Stomach (tissue), 9 donors: ENCODE results near the gene PCBD2. TPM values are rescaled to one million over a fixed set of nuclear protein-coding genes. Genes with fewer than 3 reads are reported as not detected.
A peak's percentile ranks its signal among the peaks of the same experiment; 100 is the strongest.

ENCODE experiments used
- DNase-seq, 2 donors: peaks; one replicate each; pipeline versions ENCODE4 v3.0.0 to v3.0.0-alpha.2; 2013 to 2019
- H3K27ac ChIP-seq, 5 donors: fragments of 200-600 bp in 4 of 5; sonication (generic) in 4 of 5; one replicate each; pipeline ENCODE4 v1.5.1; 2013 to 2019; ENCODE audit warnings: mild to moderate bottlenecking in 1 of 5, moderate library complexity in 1 of 5
- H3K27me3 ChIP-seq, 3 donors: fragments of 200-600 bp; sonication (generic); one replicate each; pipeline ENCODE4 v1.5.1; 2017 to 2019; ENCODE audit warnings: mixed run types in 1 of 3
- H3K36me3 ChIP-seq, 4 donors: fragments of 200-600 bp; sonication (generic); 1 replicate in 3 of 4; 2 replicates in 1 of 4; pipeline ENCODE4 v1.5.1; 2016 to 2019
- H3K4me1 ChIP-seq, 4 donors: fragments of 200-600 bp; sonication (generic); one replicate each; pipeline ENCODE4 v1.5.1; 2016 to 2019
- H3K4me3 ChIP-seq, 4 donors: fragments of 200-600 bp; sonication (generic) in 3 of 4; one replicate each; pipeline ENCODE4 v1.5.1; 2016 to 2019; ENCODE audit warnings: mild to moderate bottlenecking in 1 of 4
- H3K9me3 ChIP-seq, 4 donors: fragments of 200-600 bp; sonication (generic); one replicate each; pipeline ENCODE4 v1.5.1; 2016 to 2019
- EP300 ChIP-seq: sonication (generic); formaldehyde crosslinking; IDR thresholded peaks from one replicate; pipeline ENCODE4 v1.6.1; 2017; ENCODE audit warnings: antibody characterized with exemption
- POLR2A ChIP-seq, 4 donors: fragments of 450-650 bp; IDR thresholded peaks; one replicate each; pipeline ENCODE4 v1.6.1; 2016; ENCODE audit warnings: antibody characterized with exemption in 4 of 4, control low read depth in 2 of 4, mild to moderate bottlenecking in 1 of 4, moderate library complexity in 1 of 4
- POLR2AphosphoS5 ChIP-seq, 3 donors: sonication (generic); formaldehyde crosslinking; IDR thresholded peaks; one replicate each; pipeline ENCODE4 v1.6.1; 2016; ENCODE audit warnings: antibody characterized with exemption in 3 of 3
- WGBS, 5 donors: extraction: QIAGEN DNeasy Blood & Tissue Kit in 3 of 5; methylation state at CpG; one replicate each; pipeline versions ENCODE4 v1.1.5 to v1.1.7; 2013 to 2018; 5-methylcytosine and 5-hydroxymethylcytosine counted together
- intact Hi-C: fragments of 100-400 bp; cut with DNase I; formaldehyde crosslinking; loops from one replicate; pipeline ENCODE4 v1.15.1; 2023; ENCODE audit warnings: low total_unique reads
- polyA plus RNA-seq, 3 donors: library from polyadenylated mRNA; stranded (reverse); fragments of 200-250 nt; gene quantifications; one replicate each; pipeline ENCODE4 v1.2.3, GENCODE V29; 2013
- total RNA-seq, 5 donors: library from RNA; depleted of rRNA; stranded (reverse); fragments of >200 nt; gene quantifications; one replicate each; pipeline versions ENCODE4 v1.1.0 to v1.2.3, GENCODE V29; 2014 to 2016
- TF ChIP-seq, protein P1 (sequence below), 7 experiments: fragments of 450-650 bp in 4 of 7; fragments of 200-600 bp in 3 of 7; sonication (generic) in 3 of 7; IDR thresholded peaks; one replicate each; pipeline ENCODE4 v1.5.1; 2016 to 2019; ENCODE audit warnings: antibody characterized with exemption in 7 of 7, control low read depth in 2 of 7, mild to moderate bottlenecking in 1 of 7
- donor health status: healthy with polysubstance abuse.
- donor health status: Bipolar disorder and iron deficiency.
- donor health status: healthy.

PCBD2 gene
- total and polyA plus RNA-seq, 8 donors: under 0.01 to 18.5 (median 7.1) TPM

- TF ChIP-seq POLR2A (IDR thresholded peaks at IDR 0.05) (no peak), EP300 (no peak), POLR2AphosphoS5 (IDR thresholded peaks at IDR 0.05) (no peak)
- TF ChIP-seq, protein P1, sequence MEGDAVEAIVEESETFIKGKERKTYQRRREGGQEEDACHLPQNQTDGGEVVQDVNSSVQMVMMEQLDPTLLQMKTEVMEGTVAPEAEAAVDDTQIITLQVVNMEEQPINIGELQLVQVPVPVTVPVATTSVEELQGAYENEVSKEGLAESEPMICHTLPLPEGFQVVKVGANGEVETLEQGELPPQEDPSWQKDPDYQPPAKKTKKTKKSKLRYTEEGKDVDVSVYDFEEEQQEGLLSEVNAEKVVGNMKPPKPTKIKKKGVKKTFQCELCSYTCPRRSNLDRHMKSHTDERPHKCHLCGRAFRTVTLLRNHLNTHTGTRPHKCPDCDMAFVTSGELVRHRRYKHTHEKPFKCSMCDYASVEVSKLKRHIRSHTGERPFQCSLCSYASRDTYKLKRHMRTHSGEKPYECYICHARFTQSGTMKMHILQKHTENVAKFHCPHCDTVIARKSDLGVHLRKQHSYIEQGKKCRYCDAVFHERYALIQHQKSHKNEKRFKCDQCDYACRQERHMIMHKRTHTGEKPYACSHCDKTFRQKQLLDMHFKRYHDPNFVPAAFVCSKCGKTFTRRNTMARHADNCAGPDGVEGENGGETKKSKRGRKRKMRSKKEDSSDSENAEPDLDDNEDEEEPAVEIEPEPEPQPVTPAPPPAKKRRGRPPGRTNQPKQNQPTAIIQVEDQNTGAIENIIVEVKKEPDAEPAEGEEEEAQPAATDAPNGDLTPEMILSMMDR (IDR thresholded peaks at IDR 0.05): no peak
- Histone ChIP-seq H3K4me3 (no peak overlapping the region), H3K9me3 (no peaks in the 10 kb centered on the region), H3K36me3 (peaks cover 10 to 60% (median 56%) of the 10 kb centered on the region in 4 donors), H3K27me3 (no peaks in the 10 kb centered on the region), H3K4me1 (peaks cover 0 to 10% (median 3%) of the 10 kb centered on the region in 4 donors), H3K27ac (no peak overlapping the region)
- DNase-seq: no peak
- intact Hi-C loops: no loop called here
These were observed 58.2 kb downstream of the PCBD2 start for GRCh38 chr5:134963098-134963497.

DNA sequence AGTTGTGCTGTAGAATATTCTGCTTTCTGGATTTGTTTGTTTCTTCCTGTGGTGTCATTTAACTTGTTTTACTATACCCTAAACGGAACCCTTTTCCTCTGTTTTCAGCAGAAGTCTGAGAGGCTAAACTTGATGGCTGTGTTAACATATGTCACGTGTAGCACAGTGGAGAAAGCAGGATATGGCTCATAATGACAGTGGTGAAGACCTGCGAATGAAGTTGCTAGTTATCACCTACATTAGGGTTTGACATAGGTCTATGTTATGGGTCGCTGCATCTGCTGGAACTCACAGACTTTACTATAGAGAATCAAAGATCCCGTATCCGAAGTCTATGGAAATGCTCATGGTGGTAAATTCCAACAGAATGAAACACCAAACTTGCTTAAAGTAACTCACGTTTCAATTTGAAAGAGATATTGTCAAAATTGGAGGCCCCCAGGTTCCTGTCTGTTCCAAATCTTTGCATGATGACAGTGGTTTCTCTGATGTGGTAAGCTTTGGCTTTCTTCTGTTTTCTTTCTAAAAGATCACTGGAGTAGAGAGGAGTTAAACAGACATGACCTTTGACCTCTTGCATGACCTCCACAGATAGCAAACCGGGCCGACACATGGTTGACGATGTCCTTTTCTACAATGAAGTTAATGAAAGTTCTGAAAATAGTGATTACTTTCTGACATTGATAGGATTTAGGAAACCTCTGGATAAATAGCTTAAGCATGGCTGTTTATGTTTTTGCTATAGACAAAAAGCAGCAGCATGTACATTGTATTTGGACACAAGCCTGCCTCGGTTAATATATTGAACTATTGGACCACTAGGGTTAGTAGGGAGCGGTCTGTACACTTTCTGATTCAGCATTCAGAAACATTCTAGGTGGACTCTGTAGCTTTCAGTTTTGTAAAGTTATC is 59.7 kb downstream of the PCBD2 start:
- intact Hi-C loops: no loop called here
- peak in 1 of 2 donors; percentile 23 for DNase-seq
- no peak overlapping the region for H3K4me3 ChIP-seq
- no peaks in the 10 kb centered on the region for H3K4me1 ChIP-seq
- peaks cover 10 to 63% (median 56%) of the 10 kb centered on the region in 4 donors for H3K36me3 ChIP-seq
- 84 to 89% (median 87%) methylated on average over 12 of the region's 12 CpGs for WGBS, 5 donors
- no peaks in the 10 kb centered on the region for H3K27me3 ChIP-seq
- no peak overlapping the region for H3K27ac ChIP-seq
- no peak for TF ChIP-seq POLR2AphosphoS5 (IDR thresholded peaks at IDR 0.05)
- H3K9me3 ChIP-seq: no peaks in the 10 kb centered on the region

GRCh38 chr5:134965271-134965825 is 60.4 kb downstream of the PCBD2 start:
- Histone ChIP-seq H3K36me3 (peaks cover 10 to 70% (median 53%) of the 10 kb centered on the region in 4 donors), H3K4me1 (no peaks in the 10 kb centered on the region), H3K27me3 (no peaks in the 10 kb centered on the region), H3K4me3 (no peak overlapping the region), H3K9me3 (no peaks in the 10 kb centered on the region), H3K27ac (no peak overlapping the region)
- TF ChIP-seq EP300: no peak
- TF ChIP-seq POLR2AphosphoS5 (IDR thresholded peaks at IDR 0.05): no peak
- TF ChIP-seq POLR2A (IDR thresholded peaks at IDR 0.05): no peak
- TF ChIP-seq, protein P1 (IDR thresholded peaks at IDR 0.05): no peak
- intact Hi-C loops: no loop called here
- no peak for DNase-seq
- WGBS, 5 donors: 70 to 92% (median 88%) methylated on average over 3 of the region's 3 CpGs

DNA sequence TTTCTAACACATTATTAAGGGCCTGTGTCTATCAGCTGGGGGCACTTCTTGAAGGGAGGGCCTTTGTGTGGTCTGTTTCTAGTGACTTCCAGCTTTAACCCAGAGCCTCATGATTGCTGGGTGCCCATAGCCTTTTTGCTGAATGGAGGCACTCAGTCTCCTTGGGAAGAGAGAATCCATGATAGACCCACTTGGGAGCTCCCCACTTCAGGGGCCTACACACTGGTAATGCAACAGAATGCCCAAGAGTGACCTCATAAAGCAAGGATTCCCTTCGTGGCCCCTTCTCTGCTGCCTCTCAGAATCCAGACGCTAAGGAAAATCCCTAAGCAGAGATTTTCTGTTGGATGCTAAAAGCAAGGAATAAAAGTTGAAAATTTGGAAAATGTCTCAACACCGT is 62.7 kb downstream of the PCBD2 start, which contains the start of gene CATSPER3:
TSS of gene CATSPER3 (plus strand) at position 301 of the 400 bp plus-strand sequence. CDS start at position 386, 85 bp downstream.
- no peaks in the 10 kb centered on the region for H3K4me1 ChIP-seq
- H3K36me3 ChIP-seq: peaks cover 0 to 54% (median 33%) of the 10 kb centered on the region in 4 donors
- H3K27ac ChIP-seq: no peak within 1 kb of the TSS
- H3K27me3 ChIP-seq: no peaks in the 10 kb centered on the region
- intact Hi-C loops: no loop called here
- TF ChIP-seq POLR2AphosphoS5 (IDR thresholded peaks at IDR 0.05) (no peak), EP300 (no peak), POLR2A (IDR thresholded peaks at IDR 0.05) (no peak)
- TF ChIP-seq, protein P1 (IDR thresholded peaks at IDR 0.05): no peak
- DNase-seq: no peak
- 93 to 100% (median 96%) methylated on average over 3 of the region's 3 CpGs for WGBS, 5 donors
- no peak within 1 kb of the TSS for H3K4me3 ChIP-seq
- H3K9me3 ChIP-seq: no peaks in the 10 kb centered on the region
